Stimulated activated memory B cell treated with anti-CD40 and anti-IgM and Interleukin-4, amounts not matched to agents 10 μg/mL and 1 μg/mL and 100 μg/mL, for 72 hours (primary cell): Measurements from ENCODE around the gene LRRC4C.

Experiments
- ATAC-seq: fragments of 150-1000 bp; cut with Tn5 transposase; 2 replicates; pipeline ENCODE4 v1.10.0; 2021
- H3K27ac Mint-ChIP-seq: one replicate; pipeline ENCODE4 v1.8.0; 2022; ENCODE audit warnings: mild to moderate bottlenecking, mixed read lengths
- H3K27me3 Mint-ChIP-seq: one replicate; pipeline ENCODE4 v1.8.0; 2022; ENCODE audit warnings: mixed read lengths
- H3K36me3 Mint-ChIP-seq: one replicate; pipeline ENCODE4 v1.8.0; 2022; ENCODE audit warnings: mixed read lengths
- H3K4me1 Mint-ChIP-seq: one replicate; pipeline ENCODE4 v1.8.0; 2022; ENCODE audit warnings: mixed read lengths
- H3K4me3 Mint-ChIP-seq: one replicate; pipeline ENCODE4 v1.8.0; 2022; ENCODE audit warnings: mild to moderate bottlenecking, moderate library complexity, mixed read lengths
- H3K9me3 Mint-ChIP-seq: one replicate; pipeline ENCODE4 v1.8.0; 2022; ENCODE audit warnings: mixed read lengths

Gene LRRC4C

DNA sequence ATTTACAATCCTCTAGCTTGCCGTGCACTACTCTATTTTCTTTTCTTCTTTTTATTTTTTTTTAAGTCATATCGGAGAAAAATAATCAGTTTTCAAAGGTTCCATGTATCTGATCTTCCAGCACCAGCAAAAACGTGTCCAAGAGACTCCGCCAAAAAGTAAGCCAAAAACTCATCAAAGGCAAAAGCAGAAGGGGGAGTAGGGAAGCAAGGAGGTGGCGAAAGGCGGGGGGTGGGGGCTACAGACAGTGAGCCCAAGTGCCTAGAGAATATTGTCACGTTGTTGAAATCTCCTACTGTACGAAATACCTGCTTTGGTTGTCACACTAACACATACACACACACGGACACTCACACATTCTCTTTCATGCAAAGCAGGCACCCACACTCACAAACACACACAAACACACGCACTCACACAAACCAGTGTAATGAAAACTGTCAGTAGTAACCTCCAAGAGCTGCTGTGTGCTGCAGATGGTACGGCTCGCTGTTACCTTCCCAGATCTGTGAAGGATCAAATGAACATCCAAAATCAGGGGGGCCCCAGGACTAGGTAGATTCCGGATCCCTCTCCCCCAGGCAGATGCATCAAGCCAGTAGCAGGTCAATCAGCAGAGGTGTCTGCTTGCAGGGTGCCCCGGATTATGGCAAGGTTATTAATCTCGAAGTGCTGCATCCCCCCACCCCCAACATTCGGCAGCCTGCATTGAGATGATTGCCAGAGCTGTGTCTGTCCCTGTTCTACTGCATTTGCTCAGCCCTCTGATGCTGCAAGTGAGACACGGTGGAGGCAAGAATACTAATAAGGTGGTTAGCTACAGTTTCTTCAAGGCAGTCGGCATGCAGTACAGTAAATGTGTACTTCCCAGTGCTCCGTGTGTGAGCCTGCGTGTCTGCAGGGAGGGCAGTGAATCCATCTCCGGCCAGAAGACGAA, at the start of gene LRRC4C:
Gene LRRC4C, minus strand, starts transcription at position 188 of the 937 bp plus-strand sequence.
- peaks cover 28% of the 10 kb centered on the region for H3K27me3 Mint-ChIP-seq

DNA sequence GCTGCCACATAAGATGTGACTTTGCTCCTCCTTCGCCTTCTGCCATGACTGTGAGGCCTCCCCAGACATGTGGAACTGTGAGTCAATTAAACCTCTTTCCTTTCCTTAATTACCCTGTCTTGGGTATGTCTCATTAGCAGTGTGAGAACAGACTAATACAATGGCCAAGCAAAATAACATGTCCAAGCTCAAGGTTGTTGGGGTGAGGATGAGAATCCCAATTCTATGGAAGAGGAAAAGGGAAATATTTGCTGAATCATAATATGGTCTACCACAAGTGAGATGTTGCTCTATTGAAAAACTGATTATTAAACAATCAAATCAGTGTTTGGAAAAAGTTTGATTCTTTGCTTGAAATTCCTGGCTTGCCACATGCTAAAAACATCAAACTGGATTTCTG, 48.7 kb upstream of the LRRC4C start:
- Mint-ChIP-seq H3K9me3 (peaks cover 3% of the 10 kb centered on the region), H3K36me3 (no peaks in the 10 kb centered on the region), H3K27me3 (no peaks in the 10 kb centered on the region), H3K4me1 (no peaks in the 10 kb centered on the region), H3K27ac (no peak overlapping the region), H3K4me3 (no peak overlapping the region)
- no peak for ATAC-seq

More for the DNA sequence above, at the start of gene LRRC4C:
- Mint-ChIP-seq H3K9me3 (no peaks in the 10 kb centered on the region), H3K4me1 (no peaks in the 10 kb centered on the region), H3K27ac (no peak within 1 kb of the TSS), H3K36me3 (no peaks in the 10 kb centered on the region), H3K4me3 (no peak within 1 kb of the TSS)
- no peak for ATAC-seq

DNA sequence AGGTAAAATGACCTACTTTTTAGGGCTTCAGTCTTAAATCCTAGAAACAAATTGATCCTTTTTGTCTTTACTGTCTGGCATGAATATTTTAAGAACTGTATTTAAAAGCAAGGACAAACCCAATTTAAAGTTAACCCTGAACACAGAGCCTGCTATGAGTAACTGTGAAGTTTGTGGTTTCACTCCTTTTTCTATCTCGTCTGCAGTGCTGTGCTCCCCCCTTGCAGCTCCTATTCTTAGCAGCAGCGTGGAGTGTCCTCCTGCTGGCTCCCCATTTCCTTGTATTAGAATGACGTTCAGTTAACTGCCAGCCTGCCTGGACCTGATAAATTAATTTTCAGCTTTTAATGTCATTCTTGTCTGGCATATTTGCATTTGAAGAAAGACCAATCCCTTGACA, 40.0 kb upstream of the LRRC4C start:
- ATAC-seq, result no peak
- no peaks in the 10 kb centered on the region for H3K4me1 Mint-ChIP-seq
- H3K27me3 Mint-ChIP-seq, result no peaks in the 10 kb centered on the region
- H3K27ac Mint-ChIP-seq, result no peak overlapping the region
- H3K36me3 Mint-ChIP-seq, result no peaks in the 10 kb centered on the region
- no peak overlapping the region for H3K4me3 Mint-ChIP-seq
- peaks cover 9% of the 10 kb centered on the region for H3K9me3 Mint-ChIP-seq

DNA sequence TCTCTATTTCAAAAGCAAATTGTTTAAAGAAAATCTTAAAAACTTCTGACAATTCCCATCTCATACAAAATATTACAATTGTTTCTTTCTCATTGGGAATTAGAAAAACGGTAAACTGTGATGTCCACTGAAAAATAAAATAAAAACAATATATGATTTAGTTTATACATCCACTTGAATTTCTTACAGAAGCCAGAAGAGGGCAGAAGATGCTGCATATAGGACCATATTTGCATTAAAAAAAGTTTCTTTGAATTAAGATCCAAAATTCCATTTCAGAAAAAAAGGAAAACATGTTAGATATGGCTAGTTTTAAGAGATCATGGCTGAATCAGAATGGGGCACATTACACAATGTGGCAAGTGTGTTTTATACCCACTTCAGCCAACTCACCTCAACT, 39.3 kb upstream of the LRRC4C start:
- no peak for ATAC-seq
- Mint-ChIP-seq H3K36me3 (no peaks in the 10 kb centered on the region), H3K27me3 (no peaks in the 10 kb centered on the region), H3K4me3 (no peak overlapping the region), H3K4me1 (no peaks in the 10 kb centered on the region), H3K9me3 (peaks cover 9% of the 10 kb centered on the region), H3K27ac (no peak overlapping the region)

DNA sequence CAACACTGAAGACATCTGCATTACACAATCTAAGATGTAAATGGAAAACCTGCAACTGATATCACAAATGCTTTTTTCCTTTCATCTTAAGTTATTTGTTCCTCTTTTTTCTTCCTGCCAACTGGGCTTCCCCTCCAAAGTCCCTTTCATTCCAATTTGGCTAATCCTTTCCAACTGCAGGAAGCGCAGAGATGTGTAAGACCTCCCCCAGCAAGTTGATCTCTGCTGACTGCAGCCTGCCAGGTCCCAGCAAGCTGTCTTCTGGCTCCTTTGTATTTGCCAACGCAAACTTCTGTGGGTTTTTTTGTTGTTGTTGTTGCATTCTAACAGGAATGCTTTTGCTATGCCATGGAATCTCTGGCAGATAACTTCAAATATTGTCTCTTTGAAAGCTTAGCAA, 38.5 kb upstream of the LRRC4C start:
- Mint-ChIP-seq H3K27ac (no peak overlapping the region), H3K4me1 (no peaks in the 10 kb centered on the region), H3K27me3 (no peaks in the 10 kb centered on the region), H3K4me3 (no peak overlapping the region), H3K9me3 (peaks cover 9% of the 10 kb centered on the region), H3K36me3 (no peaks in the 10 kb centered on the region)
- ATAC-seq, result no peak

DNA sequence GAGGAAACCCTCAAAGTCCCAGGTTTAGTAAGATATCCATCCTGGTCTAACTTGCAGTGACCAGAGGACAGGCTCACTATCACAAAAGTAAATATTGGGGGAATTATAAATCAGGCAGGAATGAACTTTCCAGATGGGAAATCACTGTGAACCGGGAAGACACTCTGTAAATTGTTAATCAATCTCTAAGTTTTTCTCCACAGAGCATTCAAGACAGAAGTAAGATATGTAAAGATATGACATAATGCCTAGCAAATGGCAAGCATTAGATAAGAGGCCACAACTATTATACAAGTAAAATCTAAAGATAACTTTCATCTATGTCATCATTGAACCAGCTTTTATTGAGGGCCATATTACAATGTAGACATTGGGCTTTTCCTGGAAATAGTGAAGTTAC, 35.3 kb upstream of the LRRC4C start:
- no peaks in the 10 kb centered on the region for H3K36me3 Mint-ChIP-seq
- H3K9me3 Mint-ChIP-seq, result peaks cover 4% of the 10 kb centered on the region
- no peaks in the 10 kb centered on the region for H3K27me3 Mint-ChIP-seq
- H3K27ac Mint-ChIP-seq, result no peak overlapping the region
- no peak overlapping the region for H3K4me3 Mint-ChIP-seq
- no peak for ATAC-seq
- no peaks in the 10 kb centered on the region for H3K4me1 Mint-ChIP-seq

DNA sequence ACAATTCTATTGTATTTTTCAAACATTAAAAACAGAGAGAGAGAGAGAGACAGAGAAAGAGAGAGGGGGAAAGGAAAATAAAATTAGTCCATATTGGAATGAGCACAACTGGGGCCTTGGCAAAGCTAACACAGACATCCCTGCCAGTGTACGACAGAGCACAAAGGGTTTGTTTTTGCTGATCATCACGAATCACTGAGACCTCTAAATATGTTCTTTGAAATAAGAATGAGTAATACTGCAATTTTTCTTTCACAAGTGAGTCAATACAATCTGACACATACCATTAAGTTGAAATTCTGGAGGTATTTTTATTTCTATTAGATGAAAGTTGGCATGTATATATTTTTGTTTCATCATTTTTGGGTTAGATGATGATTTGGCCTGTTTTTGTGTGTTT, 27.0 kb upstream of the LRRC4C start:
- Mint-ChIP-seq H3K36me3 (no peaks in the 10 kb centered on the region), H3K9me3 (peaks cover under 1% of the 10 kb centered on the region), H3K27me3 (no peaks in the 10 kb centered on the region), H3K4me1 (no peaks in the 10 kb centered on the region), H3K27ac (no peak overlapping the region), H3K4me3 (no peak overlapping the region)
- no peak for ATAC-seq

DNA sequence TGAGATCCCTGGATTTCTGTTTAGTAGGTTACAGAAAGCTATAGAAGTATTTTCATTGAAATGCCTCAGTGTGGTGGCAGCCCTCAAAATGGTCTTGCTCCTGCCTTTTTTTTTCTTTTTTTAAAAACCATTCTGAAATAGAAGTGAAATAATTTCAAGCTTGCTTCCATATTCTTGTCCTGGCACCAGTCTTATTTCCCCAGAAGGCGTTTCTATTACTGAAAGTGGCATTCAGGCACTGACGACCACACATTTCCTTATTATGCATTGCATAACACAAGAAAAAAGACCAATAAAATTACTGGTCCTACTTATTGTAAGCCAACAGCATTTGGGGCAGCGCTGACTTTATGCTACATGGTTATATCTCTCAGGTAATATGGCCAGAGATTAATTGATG, 24.5 kb upstream of the LRRC4C start:
- H3K4me1 Mint-ChIP-seq, result no peaks in the 10 kb centered on the region
- no peaks in the 10 kb centered on the region for H3K9me3 Mint-ChIP-seq
- H3K36me3 Mint-ChIP-seq, result no peaks in the 10 kb centered on the region
- H3K27me3 Mint-ChIP-seq, result no peaks in the 10 kb centered on the region
- H3K27ac Mint-ChIP-seq, result no peak overlapping the region
- no peak for ATAC-seq
- no peak overlapping the region for H3K4me3 Mint-ChIP-seq

DNA sequence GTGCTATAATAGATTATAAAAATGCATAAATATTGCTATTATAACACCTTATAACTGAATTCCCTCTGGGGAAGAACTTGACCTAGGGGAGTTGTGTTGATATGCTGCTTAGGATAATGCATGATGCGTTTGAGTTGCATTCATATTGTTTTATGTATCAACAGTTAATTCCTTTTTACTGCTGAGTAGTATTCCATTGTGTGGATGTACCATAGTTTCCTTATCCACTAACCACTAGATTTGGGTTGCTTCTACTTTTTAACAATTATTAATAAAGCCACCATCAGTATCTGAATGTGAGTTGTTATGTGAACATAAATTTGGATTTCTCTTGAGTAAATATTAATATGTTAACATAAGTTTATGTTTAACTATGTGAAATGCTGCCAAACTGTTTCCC, 19.7 kb upstream of the LRRC4C start:
- Mint-ChIP-seq H3K27me3 (no peaks in the 10 kb centered on the region), H3K9me3 (peaks cover 2% of the 10 kb centered on the region), H3K36me3 (no peaks in the 10 kb centered on the region), H3K4me1 (no peaks in the 10 kb centered on the region), H3K4me3 (no peak overlapping the region), H3K27ac (no peak overlapping the region)
- no peak for ATAC-seq

DNA sequence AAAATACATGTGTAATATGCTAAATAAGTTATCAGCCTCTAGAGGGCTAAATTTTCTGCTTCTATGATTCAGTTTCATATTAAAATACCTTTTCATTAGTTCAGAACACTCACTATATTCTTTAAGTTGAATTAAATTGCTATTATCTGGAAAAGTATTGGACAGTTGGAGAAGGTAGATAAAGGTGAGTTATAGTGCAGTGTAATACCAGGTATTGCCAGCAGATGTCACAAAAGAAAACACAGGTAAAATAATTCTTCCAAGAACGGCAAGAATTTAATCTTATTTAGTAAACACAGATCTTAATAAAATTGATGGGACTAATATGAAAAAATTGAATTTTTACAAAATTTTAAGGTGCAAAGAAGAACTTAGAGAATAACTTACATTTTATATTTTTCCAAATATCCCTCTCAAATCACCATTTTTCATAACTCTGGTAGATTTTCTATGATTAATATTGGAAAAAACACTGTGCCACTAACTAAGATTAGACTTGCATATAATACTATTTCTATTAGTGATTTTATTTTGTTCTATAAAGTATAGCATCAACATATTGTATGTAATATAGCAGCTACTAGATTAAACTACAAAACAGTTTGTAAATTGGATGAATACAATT, 1.7 kb upstream of the LRRC4C start:
- no peak overlapping the region for H3K27ac Mint-ChIP-seq
- no peak overlapping the region for H3K4me3 Mint-ChIP-seq
- H3K27me3 Mint-ChIP-seq, result peaks cover 28% of the 10 kb centered on the region
- no peaks in the 10 kb centered on the region for H3K4me1 Mint-ChIP-seq
- no peaks in the 10 kb centered on the region for H3K36me3 Mint-ChIP-seq
- ATAC-seq, result no peak
- no peaks in the 10 kb centered on the region for H3K9me3 Mint-ChIP-seq

DNA sequence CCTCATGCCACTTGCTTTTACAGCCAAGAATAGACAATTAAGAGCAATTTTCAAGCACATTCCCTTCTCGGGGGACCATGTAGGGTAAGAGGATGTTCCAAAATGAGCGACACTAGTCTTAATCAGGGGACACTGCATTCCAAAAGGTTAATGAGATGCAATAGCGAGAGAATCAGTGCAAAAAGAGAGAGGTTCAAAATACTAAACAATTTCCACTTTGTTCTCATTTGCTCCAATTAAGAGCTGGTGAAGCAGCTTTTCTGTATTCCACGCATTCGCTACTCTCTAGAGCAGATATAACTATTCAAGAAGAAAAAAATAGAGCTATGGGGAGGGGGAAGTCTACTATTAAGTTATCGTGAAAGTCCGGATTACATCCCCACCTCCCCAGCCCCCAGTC, 811 bp downstream of the LRRC4C start:
- ATAC-seq, result no peak
- no peaks in the 10 kb centered on the region for H3K36me3 Mint-ChIP-seq
- no peak overlapping the region for H3K27ac Mint-ChIP-seq
- peaks cover 28% of the 10 kb centered on the region for H3K27me3 Mint-ChIP-seq
- H3K4me3 Mint-ChIP-seq, result no peak overlapping the region
- H3K4me1 Mint-ChIP-seq, result no peaks in the 10 kb centered on the region
- H3K9me3 Mint-ChIP-seq, result no peaks in the 10 kb centered on the region

DNA sequence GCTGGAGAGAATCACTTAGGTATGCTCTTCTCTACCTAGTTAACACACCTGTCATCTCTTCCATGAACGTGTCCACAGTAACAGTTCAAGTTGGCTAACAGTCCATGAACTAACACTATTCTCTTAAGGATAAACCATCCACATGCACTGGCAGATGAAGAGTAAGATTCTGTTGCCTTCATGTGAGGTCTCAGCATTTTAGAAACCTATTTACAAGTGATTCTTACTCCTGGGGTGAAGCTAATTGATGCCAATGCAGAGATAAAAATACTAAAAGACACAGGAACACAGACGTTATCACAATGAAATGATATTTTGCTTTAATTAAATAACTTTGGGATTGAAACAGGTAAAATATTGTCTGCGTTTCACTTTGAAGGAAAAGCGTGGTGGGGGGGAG, 1.3 kb downstream of the LRRC4C start:
- Mint-ChIP-seq H3K27ac (no peak overlapping the region), H3K27me3 (peaks cover 28% of the 10 kb centered on the region), H3K36me3 (no peaks in the 10 kb centered on the region), H3K9me3 (no peaks in the 10 kb centered on the region), H3K4me3 (no peak overlapping the region), H3K4me1 (no peaks in the 10 kb centered on the region)
- no peak for ATAC-seq

DNA sequence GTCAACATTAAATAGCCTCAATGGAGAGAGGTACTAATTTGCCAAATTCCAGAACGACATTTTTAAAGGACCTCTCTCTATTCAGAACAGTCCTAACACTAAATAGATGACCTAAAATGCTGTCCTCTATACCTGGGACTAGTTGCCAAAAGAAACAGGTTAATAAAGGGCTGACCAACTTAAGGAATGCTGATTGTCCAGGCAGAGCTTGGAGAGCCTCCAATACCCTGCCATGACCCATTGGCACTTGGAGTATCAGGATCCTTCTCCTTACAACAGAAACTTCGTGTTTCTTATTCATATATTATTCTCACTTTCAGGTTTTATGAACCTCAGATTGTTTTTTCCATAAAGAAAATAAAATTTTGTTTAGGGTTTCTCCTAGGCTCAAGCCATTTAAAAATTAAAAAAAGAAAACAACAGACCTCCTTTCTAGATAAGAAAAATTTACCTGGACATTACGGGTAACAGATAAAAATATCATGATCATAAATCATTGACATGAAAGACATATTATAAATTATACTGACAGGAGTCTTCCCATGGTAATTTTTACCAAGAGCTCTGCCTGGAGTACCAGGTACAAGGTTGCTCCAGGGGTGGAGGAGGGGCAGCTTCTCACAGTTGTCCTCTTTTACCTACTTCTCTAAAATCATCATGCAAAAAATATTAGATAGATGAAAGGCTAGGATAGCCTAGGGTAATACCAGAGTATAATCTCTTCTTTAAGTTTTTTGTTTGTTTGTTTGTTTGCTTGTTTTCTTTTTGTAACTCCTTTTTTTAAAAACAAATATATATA, 2.0 kb downstream of the LRRC4C start:
- Mint-ChIP-seq H3K4me1 (no peaks in the 10 kb centered on the region), H3K9me3 (no peaks in the 10 kb centered on the region), H3K27ac (no peak overlapping the region), H3K27me3 (peaks cover 28% of the 10 kb centered on the region), H3K4me3 (no peak overlapping the region), H3K36me3 (no peaks in the 10 kb centered on the region)
- ATAC-seq, result no peak

DNA sequence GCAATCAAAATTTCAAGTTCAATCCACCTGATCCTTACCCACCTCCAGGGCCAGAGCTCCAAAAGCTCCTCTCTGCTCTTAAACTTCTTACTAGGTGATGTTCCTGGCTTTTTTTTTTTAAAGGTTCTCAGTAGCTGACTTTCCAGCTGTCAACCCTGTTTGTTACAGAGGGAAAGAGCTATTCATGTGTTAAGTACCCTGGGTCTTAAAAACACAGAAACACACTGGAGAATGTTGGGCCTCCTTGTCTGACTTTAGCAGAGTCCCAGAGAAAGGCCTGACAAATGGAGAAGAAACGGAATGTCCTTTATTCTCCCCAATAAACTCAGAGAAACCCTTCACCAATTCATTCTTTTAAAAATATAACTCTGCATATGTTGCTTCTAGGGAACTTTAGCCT, 3.2 kb downstream of the LRRC4C start:
- Mint-ChIP-seq H3K36me3 (no peaks in the 10 kb centered on the region), H3K4me3 (no peak overlapping the region), H3K27ac (no peak overlapping the region), H3K4me1 (no peaks in the 10 kb centered on the region), H3K9me3 (no peaks in the 10 kb centered on the region), H3K27me3 (peaks cover 28% of the 10 kb centered on the region)
- no peak for ATAC-seq

DNA sequence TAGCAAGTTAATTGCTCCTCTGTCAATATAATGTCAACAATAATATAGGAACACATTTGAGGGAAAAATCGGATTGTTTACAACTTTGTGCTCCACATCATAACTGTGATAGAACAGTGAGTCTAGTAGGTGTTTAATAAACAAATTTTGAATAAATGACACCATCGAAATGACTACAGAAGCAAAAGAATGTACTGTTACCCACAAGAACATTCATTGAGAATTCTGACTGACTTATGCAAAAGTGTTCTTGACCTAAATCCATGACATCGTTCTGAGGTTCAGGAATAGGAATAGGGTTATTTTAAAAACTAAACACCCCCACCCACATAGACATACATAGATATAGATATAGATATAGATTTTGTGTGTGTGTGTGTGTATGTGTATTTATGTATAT, 8.4 kb downstream of the LRRC4C start:
- Mint-ChIP-seq H3K36me3 (no peaks in the 10 kb centered on the region), H3K4me3 (no peak overlapping the region), H3K4me1 (no peaks in the 10 kb centered on the region), H3K9me3 (no peaks in the 10 kb centered on the region), H3K27me3 (no peaks in the 10 kb centered on the region), H3K27ac (no peak overlapping the region)
- ATAC-seq, result no peak
